Subcutaneous adipose tissue (tissue), 4 donors: ENCODE measurements around the gene ELAVL4. TPM values are rescaled to one million over a fixed set of nuclear protein-coding genes. Genes with fewer than 3 reads are reported as not detected.

Experiments used
- CTCF ChIP-seq: fragments of 450-650 bp; IDR thresholded peaks from one replicate; pipeline ENCODE4 v1.5.1; 2016; ENCODE audit warnings: low read depth, mild to moderate bottlenecking, control low read depth, antibody characterized with exemption, moderate library complexity
- total RNA-seq, 4 donors: library from RNA; depleted of rRNA; stranded (reverse); fragments of >200 nt; gene quantifications; one replicate each; pipeline ENCODE4 v1.1.0, GENCODE V29; 2016

The ELAVL4 gene
- total RNA-seq, 4 donors from 2014 or later = 0.34 to 0.38 TPM; not detected in 2

- TF ChIP-seq CTCF = no peak
Measured at GRCh38 chr1:50105433-50105832, 3.3 kb upstream of the ELAVL4 start.

GRCh38 chr1:50106095-50106761 lies 2.5 kb upstream of the ELAVL4 start:
- TF ChIP-seq CTCF = no peak

- TF ChIP-seq CTCF = no peak
Measured at GRCh38 chr1:50109116-50109515, 396 bp downstream of the ELAVL4 start.

GRCh38 chr1:50109647-50110075 lies 941 bp downstream of the ELAVL4 start:
- TF ChIP-seq CTCF = no peak

GRCh38 chr1:50110151-50110550 lies 1.4 kb downstream of the ELAVL4 start:
- TF ChIP-seq CTCF = no peak

- TF ChIP-seq CTCF = no peak
Measured at GRCh38 chr1:50110656-50111055, 1.9 kb downstream of the ELAVL4 start.

GRCh38 chr1:50111503-50111902 lies 2.8 kb downstream of the ELAVL4 start:
- TF ChIP-seq CTCF = no peak
